HEK293 (cell line): ENCODE measurements around the gene PTPN9.

Experiments
- CTCF ChIA-PET: fragments of 350-600 bp; formaldehyde crosslinking; extraction: SDS; loops from one replicate; lab custom pipeline; 2021; ENCODE audit warnings: antibody characterized with exemption; lab: Yijun Ruan, JAX
- POLR2A ChIA-PET: fragments of 300-600 bp; formaldehyde crosslinking; extraction: SDS; loops from one replicate; lab custom pipeline; 2020; ENCODE audit warnings: antibody characterized with exemption, inconsistent platforms; lab: Yijun Ruan, JAX
- H3K27ac ChIP-seq: fragments of 200-500 bp; sonication (Bioruptor generic); 2 replicates; pipeline ENCODE4 v1.5.1; 2014; ENCODE audit warnings: low read depth, low read length, control low read depth, inconsistent platforms; ENCODE audit errors: extremely low read depth
- H3K36me3 ChIP-seq, 2 experiments: fragments of 200-500 bp in 1 of 2; sonication (Bioruptor generic) in 1 of 2; 1 replicate in 1 of 2; 2 replicates in 1 of 2; pipeline ENCODE4 v1.5.1; 2014 to 2017; ENCODE audit warnings: inconsistent platforms in 2 of 2, low read length in 2 of 2; ENCODE audit not compliant: control insufficient read depth in 2 of 2, insufficient read depth in 1 of 2
- H3K4me1 ChIP-seq: fragments of 200-500 bp; sonication (Bioruptor generic); 2 replicates; pipeline ENCODE4 v1.5.1; 2014; ENCODE audit warnings: mild to moderate bottlenecking, low read length, inconsistent platforms; ENCODE audit not compliant: control insufficient read depth, insufficient read depth
- H3K4me3 ChIP-seq: 2 replicates; pipeline ENCODE4 v1.5.1; 2011; ENCODE audit warnings: low read depth, mild to moderate bottlenecking, control low read depth, low read length, moderate library complexity
- H3K9me3 ChIP-seq: fragments of 200-500 bp; sonication (Bioruptor generic); 2 replicates; pipeline ENCODE4 v1.5.1; 2014; ENCODE audit warnings: low read depth, low read length, inconsistent platforms; ENCODE audit not compliant: control insufficient read depth, insufficient read depth
- BCL11B ChIP-seq: fragments of 450-650 bp; formaldehyde crosslinking; IDR thresholded peaks from 2 replicates; pipeline ENCODE4 v1.5.1; 2016; ENCODE audit warnings: low read depth, missing biosample characterization, missing genetic modification characterization
- FEZF1 ChIP-seq: fragments of 450-650 bp; formaldehyde crosslinking; IDR thresholded peaks from 2 replicates; pipeline ENCODE4 v1.5.1; 2016; ENCODE audit warnings: missing biosample characterization, missing genetic modification characterization
- OSR2 ChIP-seq: fragments of 450-650 bp; formaldehyde crosslinking; IDR thresholded peaks from 2 replicates; pipeline ENCODE4 v1.5.1; 2016; ENCODE audit warnings: missing biosample characterization, missing genetic modification characterization
- PRDM6 ChIP-seq: fragments of 450-650 bp; formaldehyde crosslinking; IDR thresholded peaks from 2 replicates; pipeline ENCODE4 v1.5.1; 2017; ENCODE audit warnings: missing biosample characterization, missing genetic modification characterization
- SCRT2 ChIP-seq: fragments of 450-650 bp; formaldehyde crosslinking; IDR thresholded peaks from 2 replicates; pipeline ENCODE4 v1.5.1; 2016; ENCODE audit warnings: missing biosample characterization, missing genetic modification characterization
- SP7 ChIP-seq: fragments of 450-650 bp; formaldehyde crosslinking; IDR thresholded peaks from 2 replicates; pipeline ENCODE4 v1.5.1; 2016; ENCODE audit warnings: missing biosample characterization, missing genetic modification characterization
- ZBTB17 ChIP-seq: fragments of 450-650 bp; formaldehyde crosslinking; IDR thresholded peaks from 2 replicates; pipeline ENCODE4 v1.5.1; 2016; ENCODE audit warnings: missing biosample characterization, missing genetic modification characterization
- ZBTB49 ChIP-seq: fragments of 450-650 bp; formaldehyde crosslinking; IDR thresholded peaks from 2 replicates; pipeline ENCODE4 v1.5.1; 2016; ENCODE audit warnings: missing biosample characterization, missing genetic modification characterization, low read depth
- ZFP3 ChIP-seq: fragments of 450-650 bp; formaldehyde crosslinking; IDR thresholded peaks from 2 replicates; pipeline ENCODE4 v1.5.1; 2016; ENCODE audit warnings: low read depth, missing biosample characterization, missing genetic modification characterization
- ZNF112 ChIP-seq: fragments of 450-650 bp; formaldehyde crosslinking; IDR thresholded peaks from 2 replicates; pipeline ENCODE4 v1.5.0; 2017; ENCODE audit warnings: missing biosample characterization, missing genetic modification characterization
- ZNF132 ChIP-seq: fragments of 450-650 bp; formaldehyde crosslinking; IDR thresholded peaks from 2 replicates; pipeline ENCODE4 v1.5.1; 2017; ENCODE audit warnings: missing biosample characterization, missing genetic modification characterization, borderline replicate concordance
- ZNF140 ChIP-seq: fragments of 450-650 bp; formaldehyde crosslinking; IDR thresholded peaks from 2 replicates; pipeline ENCODE4 v1.5.1; 2016; ENCODE audit warnings: missing biosample characterization, missing genetic modification characterization
- ZNF174 ChIP-seq: fragments of 450-650 bp; formaldehyde crosslinking; IDR thresholded peaks from 2 replicates; pipeline ENCODE4 v1.5.0; 2017; ENCODE audit warnings: missing biosample characterization, mild to moderate bottlenecking, missing genetic modification characterization
- ZNF221 ChIP-seq: fragments of 450-650 bp; formaldehyde crosslinking; IDR thresholded peaks from 2 replicates; pipeline ENCODE4 v1.5.1; 2017; ENCODE audit warnings: missing biosample characterization, missing genetic modification characterization, borderline replicate concordance
- ZNF223 ChIP-seq: fragments of 450-650 bp; formaldehyde crosslinking; IDR thresholded peaks from 2 replicates; pipeline ENCODE4 v1.5.1; 2016; ENCODE audit warnings: missing biosample characterization, missing genetic modification characterization
- ZNF311 ChIP-seq: fragments of 450-650 bp; formaldehyde crosslinking; IDR thresholded peaks from 2 replicates; pipeline ENCODE4 v1.5.1; 2017; ENCODE audit warnings: missing biosample characterization, missing genetic modification characterization, borderline replicate concordance
- ZNF324 ChIP-seq: fragments of 450-650 bp; formaldehyde crosslinking; IDR thresholded peaks from 2 replicates; pipeline ENCODE4 v1.5.1; 2016; ENCODE audit warnings: missing biosample characterization, missing genetic modification characterization
- ZNF335 ChIP-seq: fragments of 450-650 bp; formaldehyde crosslinking; conservative IDR thresholded peaks from 2 replicates; pipeline ENCODE4 v1.5.1; 2016; ENCODE audit warnings: missing biosample characterization, missing genetic modification characterization
- ZNF341 ChIP-seq: fragments of 450-650 bp; formaldehyde crosslinking; IDR thresholded peaks from 2 replicates; pipeline ENCODE4; 2016; ENCODE audit warnings: low read depth, missing biosample characterization, missing genetic modification characterization
- ZNF350 ChIP-seq: fragments of 450-650 bp; formaldehyde crosslinking; IDR thresholded peaks from 2 replicates; pipeline ENCODE4 v1.5.0; 2017; ENCODE audit warnings: missing biosample characterization, mild to moderate bottlenecking, missing genetic modification characterization
- ZNF394 ChIP-seq: fragments of 450-650 bp; formaldehyde crosslinking; IDR thresholded peaks from 2 replicates; pipeline ENCODE4 v1.5.1; 2016; ENCODE audit warnings: missing biosample characterization, missing genetic modification characterization, mild to moderate bottlenecking, moderate library complexity, borderline replicate concordance
- ZNF404 ChIP-seq: fragments of 450-650 bp; formaldehyde crosslinking; IDR thresholded peaks from 2 replicates; pipeline ENCODE4 v1.5.1; 2017; ENCODE audit warnings: missing biosample characterization, missing genetic modification characterization
- ZNF416 ChIP-seq: fragments of 450-650 bp; formaldehyde crosslinking; IDR thresholded peaks from 2 replicates; pipeline ENCODE4 v1.5.1; 2016; ENCODE audit warnings: missing biosample characterization, missing genetic modification characterization
- ZNF48 ChIP-seq: fragments of 450-650 bp; formaldehyde crosslinking; IDR thresholded peaks from 2 replicates; pipeline ENCODE4 v1.5.1; 2016; ENCODE audit warnings: missing biosample characterization, missing genetic modification characterization
- ZNF585B ChIP-seq: fragments of 450-650 bp; formaldehyde crosslinking; IDR thresholded peaks from 2 replicates; pipeline ENCODE4 v1.5.1; 2016; ENCODE audit warnings: missing biosample characterization, missing genetic modification characterization
- ZNF600 ChIP-seq: fragments of 450-650 bp; formaldehyde crosslinking; IDR thresholded peaks from 2 replicates; pipeline ENCODE4 v1.5.1; 2016; ENCODE audit warnings: missing biosample characterization, missing genetic modification characterization
- ZNF76 ChIP-seq: fragments of 450-650 bp; formaldehyde crosslinking; IDR thresholded peaks from 2 replicates; pipeline ENCODE4; 2016; ENCODE audit warnings: low read depth, missing biosample characterization, missing genetic modification characterization, borderline replicate concordance
- ZNF837 ChIP-seq: fragments of 450-650 bp; formaldehyde crosslinking; IDR thresholded peaks from 2 replicates; pipeline ENCODE4 v1.5.1; 2016; ENCODE audit warnings: missing biosample characterization, missing genetic modification characterization
- ZSCAN30 ChIP-seq: fragments of 450-650 bp; IDR thresholded peaks from 2 replicates; pipeline ENCODE4 v1.5.1; 2018; ENCODE audit warnings: missing biosample characterization, mild to moderate bottlenecking, missing genetic modification characterization, moderate library complexity
- ZXDB ChIP-seq: fragments of 450-650 bp; formaldehyde crosslinking; IDR thresholded peaks from 2 replicates; pipeline ENCODE4 v1.5.1; 2016; ENCODE audit warnings: missing biosample characterization, missing genetic modification characterization
- TF ChIP-seq, protein P1 (sequence below): fragments of 450-650 bp; formaldehyde crosslinking; optimal IDR thresholded peaks from 2 replicates; pipeline ENCODE3; 2016; ENCODE audit warnings: missing biosample characterization, mild to moderate bottlenecking, missing genetic modification characterization
- TF ChIP-seq, protein P2 (sequence below): fragments of 450-650 bp; formaldehyde crosslinking; IDR thresholded peaks from 2 replicates; pipeline ENCODE4 v1.5.1; 2016; ENCODE audit warnings: missing biosample characterization, missing genetic modification characterization

The PTPN9 gene

GRCh38 chr15:75577401-75578172 is 1.5 kb downstream of the PTPN9 start:
- Histone ChIP-seq H3K4me3 (peak overlapping the region; percentile 84), H3K4me1 (peaks cover 22% of the 10 kb centered on the region), H3K27ac (peak overlapping the region; percentile 96), H3K36me3 (no peaks in the 10 kb centered on the region; a peak in 1 of 3 replicates), H3K9me3 (no peaks in the 10 kb centered on the region)
- ChIA-PET POLR2A (interaction anchor here (0.6 to 5.5 kb wide), 6 partner anchors 8 to 209 kb away, joined by 3 to 70 read pairs (median 7); partner anchors contain the start of genes IMP3, MAN2C1, SIN3A and SNUPN), CTCF (interaction anchor here (0.5 to 1.4 kb wide), 6 partner anchors 30 to 327 kb away, joined by 3 to 5 read pairs (median 4); no protein-coding TSS in a partner anchor)
- TF ChIP-seq ZNF600 (tag by site-specific recombination) = peak; percentile 56; the same call in 1 of the 2 replicates
- TF ChIP-seq PRDM6 (tag by site-specific recombination) = peak; percentile 37; the same call in 1 of the 2 replicates
- no peak for TF ChIP-seq ZXDB (tag by site-specific recombination)
- TF ChIP-seq, protein P1, sequence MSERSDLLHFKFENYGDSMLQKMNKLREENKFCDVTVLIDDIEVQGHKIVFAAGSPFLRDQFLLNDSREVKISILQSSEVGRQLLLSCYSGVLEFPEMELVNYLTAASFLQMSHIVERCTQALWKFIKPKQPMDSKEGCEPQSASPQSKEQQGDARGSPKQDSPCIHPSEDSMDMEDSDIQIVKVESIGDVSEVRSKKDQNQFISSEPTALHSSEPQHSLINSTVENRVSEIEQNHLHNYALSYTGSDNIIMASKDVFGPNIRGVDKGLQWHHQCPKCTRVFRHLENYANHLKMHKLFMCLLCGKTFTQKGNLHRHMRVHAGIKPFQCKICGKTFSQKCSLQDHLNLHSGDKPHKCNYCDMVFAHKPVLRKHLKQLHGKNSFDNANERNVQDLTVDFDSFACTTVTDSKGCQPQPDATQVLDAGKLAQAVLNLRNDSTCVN (tag by site-specific recombination) = no peak
- TF ChIP-seq OSR2 (tag by site-specific recombination) = no peak
- no peak for TF ChIP-seq ZNF350 (tag by site-specific recombination)
- no peak for TF ChIP-seq ZNF416 (tag by site-specific recombination)
- peak; percentile 62; the same call in 1 of the 2 replicates for TF ChIP-seq ZNF76 (tag by site-specific recombination)
- TF ChIP-seq SP7 = no peak
- no peak for TF ChIP-seq ZNF112
- TF ChIP-seq ZNF341 (tag by site-specific recombination) = peak; percentile 7; the same call in 1 of the 2 replicates
- TF ChIP-seq BCL11B (tag by site-specific recombination) = no peak
- no peak for TF ChIP-seq ZNF311 (tag by site-specific recombination)
- TF ChIP-seq FEZF1 (tag by site-specific recombination) = 0 out of 2 replicates have a peak, but pooled peaks have one; percentile 5
- TF ChIP-seq ZNF221 (tag by site-specific recombination) = no peak
- TF ChIP-seq ZNF132 (tag by site-specific recombination) = no peak
- no peak for TF ChIP-seq ZNF404 (tag by site-specific recombination)
- TF ChIP-seq ZSCAN30 (tag by site-specific recombination) = no peak
- no peak for TF ChIP-seq ZNF140
- TF ChIP-seq ZNF335 = peak; percentile 83
- no peak for TF ChIP-seq ZNF324 (tag by site-specific recombination)
- TF ChIP-seq ZBTB17 (tag by site-specific recombination) = peak; percentile 44; the same call in 1 of the 2 replicates
- TF ChIP-seq ZNF174 (tag by site-specific recombination) = no peak
- TF ChIP-seq ZBTB49 = no peak
- peak; percentile 4; the same call in 1 of the 2 replicates for TF ChIP-seq SCRT2 (tag by site-specific recombination)
- TF ChIP-seq ZNF48 (tag by site-specific recombination) = no peak
- TF ChIP-seq ZNF223 = no peak
- TF ChIP-seq, protein P2, sequence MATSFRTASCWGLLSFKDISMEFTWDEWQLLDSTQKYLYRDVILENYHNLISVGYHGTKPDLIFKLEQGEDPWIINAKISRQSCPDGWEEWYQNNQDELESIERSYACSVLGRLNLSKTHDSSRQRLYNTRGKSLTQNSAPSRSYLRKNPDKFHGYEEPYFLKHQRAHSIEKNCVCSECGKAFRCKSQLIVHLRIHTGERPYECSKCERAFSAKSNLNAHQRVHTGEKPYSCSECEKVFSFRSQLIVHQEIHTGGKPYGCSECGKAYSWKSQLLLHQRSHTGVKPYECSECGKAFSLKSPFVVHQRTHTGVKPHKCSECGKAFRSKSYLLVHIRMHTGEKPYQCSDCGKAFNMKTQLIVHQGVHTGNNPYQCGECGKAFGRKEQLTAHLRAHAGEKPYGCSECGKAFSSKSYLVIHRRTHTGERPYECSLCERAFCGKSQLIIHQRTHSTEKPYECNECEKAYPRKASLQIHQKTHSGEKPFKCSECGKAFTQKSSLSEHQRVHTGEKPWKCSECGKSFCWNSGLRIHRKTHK (tag by site-specific recombination) = no peak
- no peak for TF ChIP-seq ZNF837
- no peak for TF ChIP-seq ZNF585B (tag by site-specific recombination)
- TF ChIP-seq ZFP3 (tag by site-specific recombination) = no peak
- no peak for TF ChIP-seq ZNF394 (tag by site-specific recombination)
